ENCODE measurements around the gene CACNA2D2.

The CACNA2D2 gene

GRCh38 chr3:50530001-50530970 is 26.9 kb upstream of the CACNA2D2 start:
- TF ChIP-seq ELF4 (IDR thresholded peaks at IDR 0.05) (no peak), LEF1 (IDR thresholded peaks at IDR 0.05; ENCODE audit: borderline replicate concordance) (no peak), ZNF384 (IDR thresholded peaks at IDR 0.05) (no peak), SUZ12 (IDR thresholded peaks at IDR 0.05) (no peak), NFRKB (IDR thresholded peaks at IDR 0.05) (no peak), FOXK2 (IDR thresholded peaks at IDR 0.05) (no peak), L3MBTL2 (conservative IDR thresholded peaks at IDR 0.05) (no peak), BHLHE40 (IDR thresholded peaks at IDR 0.05; ENCODE audit: borderline replicate concordance) (no peak), TARDBP (IDR thresholded peaks at IDR 0.05) (no peak), CTBP1 (IDR thresholded peaks at IDR 0.05; ENCODE audit: borderline replicate concordance) (no peak), ARNT (IDR thresholded peaks at IDR 0.05) (no peak), HDGF (IDR thresholded peaks at IDR 0.05; ENCODE audit: borderline replicate concordance) (no peak), PKNOX1 (IDR thresholded peaks at IDR 0.05) (no peak), SP1 (IDR thresholded peaks at IDR 0.05) (no peak), FOXA1 (IDR thresholded peaks at IDR 0.05) (no peak), FOXM1 (IDR thresholded peaks at IDR 0.05; ENCODE audit: borderline replicate concordance) (no peak)
- ChIA-PET POLR2A (no interaction called here), CTCF (no interaction called here)
- DNase-seq (ENCODE audit: extremely low spot score), result no peak

GRCh38 chr3:50525987-50526386 is 22.6 kb upstream of the CACNA2D2 start:
- POLR2A ChIA-PET, result no interaction called here
- DNase-seq (ENCODE audit: extremely low spot score), result peak; percentile 38
- CTCF ChIA-PET, result no interaction called here
- TF ChIP-seq HDGF (IDR thresholded peaks at IDR 0.05; ENCODE audit: borderline replicate concordance), result no peak
- no peak for TF ChIP-seq FOXK2 (IDR thresholded peaks at IDR 0.05)
- TF ChIP-seq ARNT (IDR thresholded peaks at IDR 0.05), result no peak
- TF ChIP-seq ZNF384 (IDR thresholded peaks at IDR 0.05), result no peak
- TF ChIP-seq ELF4 (IDR thresholded peaks at IDR 0.05), result no peak
- TF ChIP-seq TARDBP (IDR thresholded peaks at IDR 0.05), result no peak
- no peak for TF ChIP-seq FOXA1 (IDR thresholded peaks at IDR 0.05)
- no peak for TF ChIP-seq SP1 (IDR thresholded peaks at IDR 0.05)
- TF ChIP-seq NFRKB (IDR thresholded peaks at IDR 0.05), result no peak
- no peak for TF ChIP-seq SUZ12 (IDR thresholded peaks at IDR 0.05)

- TF ChIP-seq HDGF (IDR thresholded peaks at IDR 0.05; ENCODE audit: borderline replicate concordance) (no peak), FOXM1 (IDR thresholded peaks at IDR 0.05; ENCODE audit: borderline replicate concordance) (no peak), PKNOX1 (IDR thresholded peaks at IDR 0.05) (no peak)
- ChIA-PET CTCF (interaction anchor here (4.5 kb wide), 1 partner anchor 18 kb away, joined by 25 read pairs; no protein-coding TSS in a partner anchor), POLR2A (no interaction called here)
- no peak for DNase-seq (ENCODE audit: extremely low spot score)
Measured at GRCh38 chr3:50525191-50525910, 21.9 kb upstream of the CACNA2D2 start.

- DNase-seq (ENCODE audit: extremely low spot score), result no peak
- no peak for TF ChIP-seq SP1 (IDR thresholded peaks at IDR 0.05)
- TF ChIP-seq LEF1 (IDR thresholded peaks at IDR 0.05; ENCODE audit: borderline replicate concordance), result no peak
- TF ChIP-seq ELF4 (IDR thresholded peaks at IDR 0.05), result no peak
- TF ChIP-seq FOXK2 (IDR thresholded peaks at IDR 0.05), result no peak
- no peak for TF ChIP-seq TARDBP (IDR thresholded peaks at IDR 0.05)
- TF ChIP-seq BHLHE40 (IDR thresholded peaks at IDR 0.05; ENCODE audit: borderline replicate concordance), result no peak
- TF ChIP-seq ARNT (IDR thresholded peaks at IDR 0.05), result no peak
- TF ChIP-seq FOXA1 (IDR thresholded peaks at IDR 0.05), result no peak
- TF ChIP-seq PKNOX1 (IDR thresholded peaks at IDR 0.05), result no peak
- TF ChIP-seq SUZ12 (IDR thresholded peaks at IDR 0.05), result no peak
- no peak for TF ChIP-seq CTBP1 (IDR thresholded peaks at IDR 0.05; ENCODE audit: borderline replicate concordance)
- POLR2A ChIA-PET, result no interaction called here
- CTCF ChIA-PET, result interaction anchor here (1.1 to 4.5 kb wide), 2 partner anchors 18 to 24 kb away, joined by 3 to 25 read pairs; no protein-coding TSS in a partner anchor
Measured at GRCh38 chr3:50524746-50525145, 21.3 kb upstream of the CACNA2D2 start.

DNA sequence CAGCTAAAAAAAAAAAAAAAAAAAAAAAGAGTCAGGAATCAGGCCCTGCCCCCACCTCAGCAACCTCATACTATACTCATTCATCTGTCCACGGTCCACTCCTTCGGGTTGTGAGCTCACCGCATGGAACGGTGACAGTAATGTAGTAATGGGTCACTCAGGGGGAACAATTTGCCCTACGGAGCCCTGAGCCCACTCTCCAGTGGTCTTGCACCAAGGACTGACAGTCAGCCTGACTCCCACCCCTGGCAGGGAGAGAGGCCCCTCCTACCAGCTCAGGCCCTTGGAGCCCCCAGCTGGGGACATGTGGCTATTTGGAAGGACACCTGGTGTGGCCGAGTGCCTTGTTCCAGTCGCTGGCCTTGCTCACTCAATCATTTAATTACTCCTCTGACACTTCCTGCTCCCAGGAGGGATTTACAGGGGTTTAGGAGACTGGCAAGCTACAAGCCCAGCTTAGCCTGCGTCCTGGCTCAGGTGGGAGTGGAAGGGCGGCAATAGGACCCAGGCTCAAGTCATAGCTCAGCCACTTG is 19.9 kb upstream of the CACNA2D2 start:
- ChIA-PET POLR2A (interaction anchor here (1.0 kb wide), 1 partner anchor 85 kb away, joined by 3 read pairs; no protein-coding TSS in a partner anchor), CTCF (interaction anchor here (0.6 to 4.5 kb wide), 4 partner anchors 13 to 91 kb away, joined by 3 to 25 read pairs (median 3); no protein-coding TSS in a partner anchor)
- no peak for DNase-seq (ENCODE audit: extremely low spot score)
- TF ChIP-seq FOXK2 (IDR thresholded peaks at IDR 0.05) (no peak), FOXA1 (IDR thresholded peaks at IDR 0.05) (no peak), ZNF384 (IDR thresholded peaks at IDR 0.05) (no peak; the same call in 1 of the 2 replicates), CTBP1 (IDR thresholded peaks at IDR 0.05; ENCODE audit: borderline replicate concordance) (no peak), ARNT (IDR thresholded peaks at IDR 0.05) (no peak), BHLHE40 (IDR thresholded peaks at IDR 0.05; ENCODE audit: borderline replicate concordance) (no peak)

Measured in HEK293T (cell line).